ENCODE measurements around the gene ITGB7. TPM values are rescaled to one million over a fixed set of nuclear protein-coding genes. Genes with fewer than 3 reads are reported as not detected.

ITGB7 gene
- total and polyA plus RNA-seq, 12 donors, result 0.55 to 8.4 (median 1.1) TPM

GRCh38 chr12:53159195-53159839 is 47.7 kb downstream of the ITGB7 start:
- Histone ChIP-seq H3K4me1 (peaks cover 0 to 7% (median 2%) of the 10 kb centered on the region in 9 donors), H3K27ac (no peak overlapping the region), H3K36me3 (peaks cover 0 to 39% (median 0%) of the 10 kb centered on the region in 9 donors), H3K4me3 (no peak overlapping the region), H3K9me3 (no peaks in the 10 kb centered on the region), H3K27me3 (no peaks in the 10 kb centered on the region)
- TF ChIP-seq, protein P1, sequence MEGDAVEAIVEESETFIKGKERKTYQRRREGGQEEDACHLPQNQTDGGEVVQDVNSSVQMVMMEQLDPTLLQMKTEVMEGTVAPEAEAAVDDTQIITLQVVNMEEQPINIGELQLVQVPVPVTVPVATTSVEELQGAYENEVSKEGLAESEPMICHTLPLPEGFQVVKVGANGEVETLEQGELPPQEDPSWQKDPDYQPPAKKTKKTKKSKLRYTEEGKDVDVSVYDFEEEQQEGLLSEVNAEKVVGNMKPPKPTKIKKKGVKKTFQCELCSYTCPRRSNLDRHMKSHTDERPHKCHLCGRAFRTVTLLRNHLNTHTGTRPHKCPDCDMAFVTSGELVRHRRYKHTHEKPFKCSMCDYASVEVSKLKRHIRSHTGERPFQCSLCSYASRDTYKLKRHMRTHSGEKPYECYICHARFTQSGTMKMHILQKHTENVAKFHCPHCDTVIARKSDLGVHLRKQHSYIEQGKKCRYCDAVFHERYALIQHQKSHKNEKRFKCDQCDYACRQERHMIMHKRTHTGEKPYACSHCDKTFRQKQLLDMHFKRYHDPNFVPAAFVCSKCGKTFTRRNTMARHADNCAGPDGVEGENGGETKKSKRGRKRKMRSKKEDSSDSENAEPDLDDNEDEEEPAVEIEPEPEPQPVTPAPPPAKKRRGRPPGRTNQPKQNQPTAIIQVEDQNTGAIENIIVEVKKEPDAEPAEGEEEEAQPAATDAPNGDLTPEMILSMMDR (IDR thresholded peaks at IDR 0.05), result peak; percentile 89 to 97 (median 94)
- intact Hi-C loops (cut with DNase I), result loop anchor here in 7 of 10 donors (1.0 to 5.0 kb wide), 7 partner anchors 31 to 128 kb away; no protein-coding TSS in a partner anchor
- WGBS, 2 donors, result 24 to 26% methylated on average over 14 of the region's 14 CpGs
- peak; percentile 81 to 93 (median 84) for ATAC-seq
- peak; percentile 84 for DNase-seq

GRCh38 chr12:53152390-53152789 is 54.7 kb downstream of the ITGB7 start:
- TF ChIP-seq, protein P1 (IDR thresholded peaks at IDR 0.05), result no peak
- Histone ChIP-seq H3K27me3 (no peaks in the 10 kb centered on the region), H3K9me3 (no peaks in the 10 kb centered on the region), H3K27ac (no peak overlapping the region), H3K36me3 (peaks cover 0 to 7% (median 0%) of the 10 kb centered on the region in 9 donors), H3K4me3 (no peak overlapping the region), H3K4me1 (peaks cover 0 to 5% (median 0%) of the 10 kb centered on the region in 9 donors)
- DNase-seq, result no peak
- intact Hi-C loops (cut with DNase I), result loop anchor here in 1 of 10 donors (5.0 kb wide), 1 partner anchor 35 kb away; no protein-coding TSS in a partner anchor
- ATAC-seq, result no peak

GRCh38 chr12:53151039-53151438 is 56.0 kb downstream of the ITGB7 start:
- Histone ChIP-seq H3K36me3 (no peaks in the 10 kb centered on the region), H3K27me3 (no peaks in the 10 kb centered on the region), H3K9me3 (no peaks in the 10 kb centered on the region), H3K4me1 (peaks cover 0 to 5% (median 0%) of the 10 kb centered on the region in 9 donors), H3K27ac (no peak overlapping the region), H3K4me3 (no peak overlapping the region)
- no peak for DNase-seq
- intact Hi-C loops (cut with DNase I), result loop anchor here in 1 of 10 donors (5.0 kb wide), 1 partner anchor 34 kb away; no protein-coding TSS in a partner anchor
- TF ChIP-seq, protein P1 (IDR thresholded peaks at IDR 0.05), result no peak
- no peak for ATAC-seq
- 84 to 90% methylated on average over 6 of the region's 6 CpGs for WGBS, 2 donors

DNA sequence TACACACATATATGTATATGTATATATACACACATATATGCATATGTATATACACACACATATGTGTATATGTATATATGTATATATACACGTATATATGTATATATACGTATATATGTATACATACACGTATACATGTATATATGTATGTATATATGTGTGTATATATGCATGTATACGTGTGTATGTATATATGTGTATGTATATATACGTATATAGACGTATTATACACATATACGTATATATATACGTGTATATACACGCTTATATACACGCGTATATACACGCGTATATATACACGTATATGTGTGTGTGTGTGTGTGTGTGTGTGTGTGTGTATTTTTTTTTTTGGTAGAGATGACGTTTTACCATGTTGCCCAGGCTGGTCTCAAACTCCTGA is 59.4 kb downstream of the ITGB7 start:
- no peak overlapping the region for H3K27ac ChIP-seq
- TF ChIP-seq, protein P1 (IDR thresholded peaks at IDR 0.05), result no peak
- ATAC-seq (no peak), DNase-seq (no peak)
- no peak overlapping the region for H3K4me3 ChIP-seq
- H3K9me3 ChIP-seq, result no peaks in the 10 kb centered on the region
- intact Hi-C loops (cut with DNase I), result no loop called here
- H3K27me3 ChIP-seq, result no peaks in the 10 kb centered on the region
- H3K36me3 ChIP-seq, result no peaks in the 10 kb centered on the region
- 90 to 92% methylated on average over 15 of the region's 15 CpGs for WGBS, 2 donors
- H3K4me1 ChIP-seq, result no peaks in the 10 kb centered on the region

Measured in heart right ventricle (tissue), 16 donors.